ENCODE results near the gene MAPRE3.

- TF ChIP-seq CTCF (IDR thresholded peaks at IDR 0.05 in 8 of 11, conservative IDR thresholded peaks at IDR 0.05 in 3 of 11) (no peak), POLR2A (IDR thresholded peaks at IDR 0.05) (no peak)
Observed at GRCh38 chr2:27009083-27009482, 38.6 kb downstream of the MAPRE3 start.
